Hepatocyte (in vitro differentiated cells): Measurements from ENCODE around the gene TOLLIP.

Experiments used
- EZH2 ChIP-seq: fragments of 200-600 bp; sonication (generic); IDR thresholded peaks from 2 replicates; pipeline ENCODE4 v1.6.1; 2016; ENCODE audit warnings: antibody characterized with exemption, mild to moderate bottlenecking, borderline replicate concordance
- EZH2phosphoT487 ChIP-seq: fragments of 200-600 bp; sonication (generic); IDR thresholded peaks from one replicate; pipeline ENCODE4 v1.6.1; 2018; ENCODE audit warnings: antibody characterized with exemption, mild to moderate bottlenecking, low read depth, moderate library complexity; ENCODE audit not compliant: unreplicated experiment, severe bottlenecking
- TF ChIP-seq, protein P1 (sequence below): fragments of 200-600 bp; sonication (generic); IDR thresholded peaks from 2 replicates; pipeline ENCODE4 v1.5.1; 2016; ENCODE audit warnings: antibody characterized with exemption, mild to moderate bottlenecking; ENCODE audit not compliant: poor library complexity

GRCh38 chr11:1260023-1260501 is 49.4 kb downstream of the TOLLIP start:
- TF ChIP-seq, protein P1, sequence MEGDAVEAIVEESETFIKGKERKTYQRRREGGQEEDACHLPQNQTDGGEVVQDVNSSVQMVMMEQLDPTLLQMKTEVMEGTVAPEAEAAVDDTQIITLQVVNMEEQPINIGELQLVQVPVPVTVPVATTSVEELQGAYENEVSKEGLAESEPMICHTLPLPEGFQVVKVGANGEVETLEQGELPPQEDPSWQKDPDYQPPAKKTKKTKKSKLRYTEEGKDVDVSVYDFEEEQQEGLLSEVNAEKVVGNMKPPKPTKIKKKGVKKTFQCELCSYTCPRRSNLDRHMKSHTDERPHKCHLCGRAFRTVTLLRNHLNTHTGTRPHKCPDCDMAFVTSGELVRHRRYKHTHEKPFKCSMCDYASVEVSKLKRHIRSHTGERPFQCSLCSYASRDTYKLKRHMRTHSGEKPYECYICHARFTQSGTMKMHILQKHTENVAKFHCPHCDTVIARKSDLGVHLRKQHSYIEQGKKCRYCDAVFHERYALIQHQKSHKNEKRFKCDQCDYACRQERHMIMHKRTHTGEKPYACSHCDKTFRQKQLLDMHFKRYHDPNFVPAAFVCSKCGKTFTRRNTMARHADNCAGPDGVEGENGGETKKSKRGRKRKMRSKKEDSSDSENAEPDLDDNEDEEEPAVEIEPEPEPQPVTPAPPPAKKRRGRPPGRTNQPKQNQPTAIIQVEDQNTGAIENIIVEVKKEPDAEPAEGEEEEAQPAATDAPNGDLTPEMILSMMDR = no peak
- TF ChIP-seq EZH2phosphoT487 (no peak), EZH2 (no peak)
